HG02610 (cell line): ENCODE results near the gene MARK2.

ENCODE experiments used
- ATAC-seq: cut with Tn5 transposase; IDR thresholded peaks from one replicate; pipeline ENCODE4 v1.9.1; 2021; ENCODE audit warnings: mild to moderate bottlenecking, moderate library complexity; ENCODE audit not compliant: unreplicated experiment

MARK2 gene

DNA sequence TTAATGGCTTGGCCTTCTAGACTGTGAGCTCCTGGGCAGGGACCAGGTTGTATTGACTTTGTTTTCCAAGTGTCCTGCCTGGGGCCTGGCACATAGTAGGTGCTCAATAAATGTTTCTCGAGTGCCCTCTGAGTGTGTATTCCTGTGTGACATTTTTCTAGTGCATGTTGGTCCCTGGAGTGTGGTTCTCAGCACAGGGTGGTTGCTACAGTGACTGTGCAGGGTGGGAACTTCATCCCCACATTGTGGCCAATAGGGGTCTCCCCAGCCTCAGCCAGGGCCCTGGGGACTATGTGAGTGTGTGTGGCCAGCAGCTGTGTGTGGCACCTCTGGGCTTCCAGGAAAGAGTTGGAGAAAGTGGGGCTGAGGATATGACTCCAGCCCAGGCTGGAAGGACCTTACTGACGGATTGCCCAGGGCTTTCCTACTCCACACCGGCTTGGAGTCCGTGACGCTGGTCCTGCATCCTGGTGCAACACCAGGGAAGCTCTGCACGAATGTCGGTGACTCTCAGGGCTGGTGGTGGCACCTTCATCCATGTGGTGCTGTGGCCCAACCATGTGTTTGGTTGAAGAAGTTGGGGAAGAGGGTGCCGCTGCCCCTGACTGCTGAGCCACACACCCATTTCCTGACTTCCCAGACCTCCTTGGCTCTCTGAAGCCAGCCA, 9.0 kb upstream of the MARK2 start:
- ATAC-seq: no peak

DNA sequence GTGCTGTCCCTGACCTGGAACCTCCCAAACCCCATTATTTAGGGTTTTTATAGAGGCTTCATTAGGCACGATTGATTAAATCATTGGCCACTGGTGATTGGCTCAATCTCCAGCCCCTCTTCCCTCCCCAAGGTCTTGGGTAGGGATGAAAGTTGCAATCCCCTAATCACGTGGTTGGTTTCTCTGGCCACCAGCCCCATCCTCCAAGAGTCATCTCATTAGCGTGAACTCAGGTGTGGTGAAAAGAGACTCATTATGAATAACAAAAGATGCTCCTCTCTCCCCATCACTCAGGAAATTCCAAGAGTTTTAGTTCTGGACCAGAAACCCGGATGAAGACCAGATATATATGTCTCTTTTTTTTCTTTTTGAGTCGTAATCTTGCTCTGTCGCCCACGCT, 7.6 kb upstream of the MARK2 start:
- no peak for ATAC-seq

DNA sequence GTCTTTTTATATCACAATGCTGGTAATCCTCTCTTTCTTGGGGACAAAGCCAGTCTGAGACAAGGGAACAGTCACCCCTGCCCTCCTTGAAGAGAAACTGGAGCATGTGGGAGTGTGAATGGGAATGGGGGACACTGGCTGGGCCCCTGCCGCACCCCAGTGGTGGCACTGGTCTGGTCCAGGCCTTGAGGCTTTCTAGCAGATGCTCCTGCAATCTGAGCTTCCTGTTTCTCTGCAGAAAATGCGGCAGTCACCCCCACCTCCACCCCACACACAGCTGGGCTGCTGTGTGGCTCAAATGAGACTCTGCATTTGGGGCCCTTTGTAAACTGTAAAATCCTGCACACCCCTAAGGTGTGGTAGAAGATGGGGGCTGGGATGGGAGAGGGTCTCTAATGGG, 6.6 kb upstream of the MARK2 start:
- no peak for ATAC-seq

DNA sequence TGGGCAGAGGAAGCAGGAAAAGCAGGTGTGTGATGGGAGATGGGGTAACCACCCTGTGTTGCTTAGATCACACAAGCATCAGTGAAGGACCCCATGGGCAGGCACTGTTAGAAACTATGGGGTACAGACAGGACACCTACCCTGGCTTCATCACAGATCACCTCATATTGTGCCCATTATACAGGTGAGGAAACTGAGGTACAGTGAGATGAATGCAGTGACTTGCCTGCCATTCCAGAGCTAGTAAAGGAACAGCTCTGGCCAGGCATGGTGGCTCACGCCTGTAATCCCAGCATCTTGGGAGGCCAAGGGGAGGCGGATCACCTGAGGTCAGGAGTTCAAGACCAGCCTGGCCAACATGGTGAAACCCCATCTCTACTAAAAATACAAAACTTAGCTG, 5.9 kb upstream of the MARK2 start:
- no peak for ATAC-seq

DNA sequence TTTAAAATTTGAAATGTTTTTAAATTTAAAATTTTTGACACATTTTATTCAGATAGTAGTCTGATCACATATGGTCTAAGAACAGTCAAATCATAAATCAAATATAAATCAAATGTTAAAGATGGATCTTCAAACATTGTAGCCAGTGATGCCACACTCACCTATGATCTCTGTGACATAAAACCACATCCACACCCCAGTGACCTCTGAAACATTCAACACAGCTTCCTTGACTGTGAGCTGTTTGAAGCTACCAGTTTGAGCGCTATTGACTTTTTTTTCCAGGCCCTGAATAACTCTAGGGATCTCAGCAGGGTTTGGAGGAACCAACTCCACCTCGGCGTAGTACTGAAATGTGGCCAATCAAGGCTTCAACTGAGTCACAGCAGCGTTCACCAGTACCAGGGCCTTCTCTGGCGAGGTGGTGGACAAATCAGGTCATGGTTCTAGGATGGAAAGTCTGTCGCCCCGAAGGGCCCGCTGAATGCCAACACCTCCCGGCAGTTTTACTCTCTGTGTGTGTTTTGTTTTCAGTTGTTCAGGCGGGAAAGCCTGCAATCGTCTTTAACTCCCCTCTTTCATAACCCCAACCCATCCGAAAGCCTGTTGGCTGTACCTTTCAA, 4.3 kb upstream of the MARK2 start:
- no peak for ATAC-seq

DNA sequence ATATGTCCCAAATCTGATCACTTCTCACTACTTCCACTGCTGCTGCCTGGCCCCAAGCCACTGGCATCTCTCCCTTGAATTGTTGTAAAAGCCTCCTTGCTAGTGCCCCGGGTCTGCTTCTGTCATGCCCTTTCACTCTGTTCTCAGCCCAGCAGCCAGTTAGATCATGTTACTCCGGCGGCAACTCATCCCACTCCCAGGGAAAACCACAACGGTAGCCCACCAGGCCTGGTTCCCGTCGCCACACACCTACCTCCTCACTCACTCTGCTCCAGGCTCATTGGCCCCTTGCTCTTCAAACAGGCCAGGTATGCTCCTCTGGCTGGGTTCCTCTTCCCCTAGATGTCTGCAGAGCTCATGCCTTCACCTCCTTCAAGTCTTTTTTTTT, 3.8 kb upstream of the MARK2 start:
- ATAC-seq: no peak

DNA sequence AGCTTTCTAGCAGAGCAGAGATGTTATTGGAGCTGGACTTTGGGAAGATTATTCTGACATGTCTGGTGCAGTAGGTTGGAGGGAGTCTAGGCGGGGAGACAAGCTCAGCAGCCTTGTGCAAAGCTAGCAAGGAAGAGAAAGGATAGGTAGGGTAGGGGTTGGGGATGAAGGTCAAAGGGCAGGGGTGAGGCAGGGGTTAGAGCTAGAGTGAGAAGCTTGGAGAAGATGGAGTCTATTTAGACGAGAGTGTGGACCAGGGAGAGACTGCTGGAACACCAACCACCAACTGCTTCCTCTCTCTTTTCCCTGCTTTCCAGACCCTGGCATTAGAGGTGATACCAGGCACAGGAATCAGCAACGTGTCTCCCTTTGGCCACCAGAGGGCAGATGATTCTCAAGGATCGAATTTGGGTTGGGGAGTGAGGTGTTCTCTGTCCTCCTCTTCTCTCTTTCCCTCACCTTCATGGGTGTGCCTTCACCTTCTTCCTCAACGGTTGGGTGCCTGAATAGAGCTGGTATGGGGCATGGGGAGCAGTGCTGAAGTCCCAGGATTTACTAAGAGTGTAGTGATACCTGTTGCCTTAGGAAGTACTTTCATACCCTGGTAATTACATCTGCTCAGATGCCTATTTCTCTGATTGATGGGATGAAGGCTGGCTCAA, 1.8 kb upstream of the MARK2 start:
- no peak for ATAC-seq

- no peak for ATAC-seq
Observed at GRCh38 chr11:63837739-63838138, 1.2 kb upstream of the MARK2 start.

DNA sequence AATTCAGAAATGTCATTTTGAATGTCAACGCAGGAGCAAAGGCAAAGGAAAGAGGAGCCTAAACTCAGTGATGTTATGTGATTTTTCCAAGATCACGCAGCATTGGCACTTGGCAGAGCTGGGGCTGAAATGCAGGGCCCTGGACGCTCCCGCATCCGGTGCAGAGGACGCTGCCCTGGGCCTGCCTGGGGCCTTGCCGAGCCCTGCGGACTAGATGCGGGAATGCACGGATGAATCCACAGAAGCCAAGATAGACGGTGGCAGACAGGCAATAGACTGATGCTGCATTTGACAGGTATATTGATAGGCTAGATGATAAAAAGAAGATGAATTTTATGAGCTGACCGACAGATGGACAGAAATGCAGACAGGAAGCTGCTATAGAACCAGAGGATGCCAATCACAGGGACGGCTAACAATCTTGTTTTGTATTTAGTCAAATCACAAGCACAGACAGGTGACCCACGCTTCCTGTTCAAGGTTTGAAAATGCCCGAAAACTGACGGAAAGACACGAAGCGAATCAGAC, 696 bp upstream of the MARK2 start:
- ATAC-seq: no peak

DNA sequence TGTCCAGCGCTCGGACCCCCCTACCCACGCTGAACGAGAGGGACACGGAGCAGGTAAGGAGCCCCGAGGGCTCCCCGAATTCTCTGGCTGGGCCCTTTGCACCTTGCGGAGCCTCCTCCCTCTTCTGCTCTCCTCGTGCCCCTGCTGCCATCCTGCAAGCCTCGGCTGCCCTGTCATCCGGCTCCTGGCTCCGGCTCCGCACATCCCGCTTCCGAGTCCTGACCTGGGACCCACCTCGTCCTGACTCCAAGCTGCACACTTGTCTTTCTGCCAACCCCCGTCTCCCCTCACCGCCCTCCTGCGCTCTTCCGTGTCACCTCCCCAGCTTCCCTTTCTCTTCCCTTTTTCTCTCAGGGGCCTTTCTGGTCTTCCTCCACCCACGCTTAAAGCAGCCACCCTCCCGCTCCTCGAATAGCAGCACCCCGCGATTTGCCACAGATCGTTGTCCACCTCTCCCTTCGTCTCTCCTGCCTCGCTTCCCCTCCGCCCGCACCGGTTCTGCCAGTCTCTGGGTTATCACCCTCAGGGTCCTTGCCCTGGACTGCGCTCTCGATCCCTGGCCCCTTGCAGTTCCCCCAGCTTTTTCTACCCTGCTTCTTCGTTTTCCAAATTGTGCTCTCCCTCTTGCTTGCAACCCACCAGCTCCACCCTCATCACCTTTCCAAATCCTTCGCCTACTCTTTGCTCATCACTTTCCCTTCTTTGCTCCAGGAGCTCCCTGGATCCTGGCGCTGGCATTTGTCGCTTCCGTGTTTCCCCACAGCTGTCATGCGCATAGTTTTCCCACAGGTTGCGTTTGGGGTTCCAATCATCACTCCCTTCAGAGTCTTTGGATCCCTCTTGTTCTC, 822 bp downstream of the MARK2 start:
- no peak for ATAC-seq

DNA sequence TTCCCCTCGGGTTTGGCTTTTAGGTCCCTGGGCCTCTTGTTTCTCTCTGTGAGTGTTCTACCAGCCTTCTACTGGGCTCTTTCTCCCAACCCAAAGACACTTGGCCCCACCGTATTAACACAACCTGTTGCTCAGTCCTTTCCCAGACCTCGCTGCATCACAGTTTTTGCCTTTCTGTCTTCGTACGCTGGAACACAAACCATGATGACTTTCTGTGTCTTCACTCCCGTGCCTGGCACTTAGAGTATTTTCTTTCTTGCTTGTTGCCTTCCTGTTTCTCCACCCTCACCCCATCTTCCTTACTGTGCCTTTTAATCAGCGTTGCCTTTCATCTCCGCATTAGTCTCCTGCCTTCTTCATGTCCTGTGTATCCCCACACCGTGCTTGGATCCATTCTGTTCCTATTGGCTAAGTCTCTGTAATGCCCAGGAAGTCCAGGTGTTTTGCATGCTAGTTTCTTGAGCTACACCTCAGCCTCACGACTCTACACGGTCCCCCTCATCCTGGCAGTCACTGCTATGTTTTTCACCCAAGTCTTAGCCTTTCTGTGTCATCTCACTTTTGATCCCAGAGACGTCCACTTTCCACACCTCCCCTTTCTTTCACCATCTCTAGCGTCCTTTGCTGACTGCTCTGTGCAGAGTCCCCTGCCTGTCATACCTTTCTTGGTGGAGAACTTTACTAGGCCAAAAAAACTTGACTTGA, 1.6 kb downstream of the MARK2 start:
- ATAC-seq: no peak

GRCh38 chr11:63841554-63841953, 2.6 kb downstream of the MARK2 start:
- ATAC-seq: no peak

- no peak for ATAC-seq
Observed at GRCh38 chr11:63843041-63843440, 4.1 kb downstream of the MARK2 start.

DNA sequence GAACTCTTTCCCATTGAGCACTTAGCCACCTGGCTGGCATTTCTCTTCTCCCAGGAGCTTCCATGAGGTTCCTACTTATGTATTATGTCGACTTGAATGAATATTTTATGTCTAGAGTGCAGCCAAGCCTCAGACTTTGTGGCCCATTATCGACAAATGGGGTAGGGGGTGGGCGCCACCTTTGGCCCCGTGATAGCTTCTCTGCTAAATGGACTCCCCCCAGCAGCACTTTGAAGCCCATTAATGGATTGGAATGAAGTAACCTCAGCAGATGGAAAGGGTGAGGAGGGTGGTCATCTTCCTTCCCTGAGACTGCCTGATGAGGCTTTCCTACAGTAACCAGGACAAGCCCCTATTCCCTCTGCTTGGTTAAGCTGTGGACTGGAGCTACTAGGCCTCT, 5.9 kb downstream of the MARK2 start:
- ATAC-seq: no peak

DNA sequence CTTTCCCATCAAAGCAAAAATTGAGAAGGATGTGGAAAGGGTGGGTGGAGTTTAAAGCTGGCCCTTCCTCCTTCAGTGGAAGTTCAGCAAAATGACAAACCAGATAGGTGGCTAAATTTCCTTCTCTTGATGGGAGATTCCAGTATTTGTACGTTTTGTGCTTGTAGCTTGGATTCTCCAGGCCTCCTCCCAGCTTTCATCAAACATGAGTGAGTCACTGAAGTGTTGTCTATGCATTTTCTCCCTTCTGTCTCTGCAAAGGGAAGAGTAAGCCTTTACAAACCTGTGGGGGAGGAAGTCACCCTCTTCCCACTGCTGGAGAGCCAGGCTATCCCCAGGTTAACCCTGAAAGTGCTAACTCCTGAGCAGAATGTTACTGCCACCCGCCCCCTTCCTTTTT, 6.4 kb downstream of the MARK2 start:
- ATAC-seq: no peak

DNA sequence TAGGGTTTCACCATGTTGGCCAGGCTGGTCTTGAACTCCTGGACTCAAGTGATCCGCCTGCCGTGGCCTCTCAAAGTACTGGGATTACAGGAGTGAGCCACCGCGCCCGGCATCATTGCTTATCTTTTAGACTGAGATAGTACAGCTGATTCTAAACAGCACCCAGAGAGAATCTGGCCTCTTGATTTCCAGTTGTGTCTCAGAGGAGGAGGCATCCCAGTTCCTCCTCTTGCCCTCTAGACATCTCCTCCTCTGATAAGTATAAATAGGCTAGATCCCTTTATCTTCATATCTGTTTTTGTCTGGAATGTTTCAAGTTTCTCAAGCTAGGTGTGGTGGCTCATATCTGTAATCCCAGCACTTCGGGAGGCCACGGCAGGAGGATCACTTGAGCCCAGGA, 7.0 kb downstream of the MARK2 start:
- no peak for ATAC-seq

- ATAC-seq: no peak
Observed at GRCh38 chr11:63846897-63847296, 8.0 kb downstream of the MARK2 start.

GRCh38 chr11:63847363-63847762, 8.5 kb downstream of the MARK2 start:
- ATAC-seq: no peak

GRCh38 chr11:63849691-63850090, 10.8 kb downstream of the MARK2 start:
- ATAC-seq: no peak

GRCh38 chr11:63850920-63851319, 12.0 kb downstream of the MARK2 start:
- ATAC-seq: no peak

DNA sequence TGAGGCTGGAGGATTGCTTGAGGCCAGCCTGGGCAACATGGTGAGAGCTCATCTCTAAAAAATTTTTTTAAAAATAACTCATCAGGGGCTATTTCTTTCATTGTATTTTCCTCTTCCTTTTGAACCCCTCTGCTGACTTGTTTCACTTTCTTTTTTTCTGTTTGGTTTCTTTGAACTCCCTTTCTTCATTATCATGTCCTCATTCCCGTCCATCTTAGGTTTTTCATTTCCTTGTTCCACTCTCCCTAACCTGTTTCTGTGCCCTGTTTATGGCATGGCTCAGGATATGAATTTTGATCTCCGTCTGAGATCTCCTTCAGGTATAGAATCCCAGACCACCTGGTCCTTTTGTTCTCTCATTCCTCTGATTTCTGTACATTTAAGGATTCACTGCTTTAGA, 12.5 kb downstream of the MARK2 start:
- ATAC-seq: no peak
